ENCODE data around the gene LYRM7. TPM values are rescaled to one million over a fixed set of nuclear protein-coding genes. Genes with fewer than 3 reads are reported as not detected.
"Not testable (repeated sequence)": the region's sequence is repeated elsewhere in the genome, so short reads cannot be mapped to it uniquely, and the experiment has no call there.

The LYRM7 gene
- total RNA-seq, 1 experiment from 2014 or later: 7.0 TPM

DNA sequence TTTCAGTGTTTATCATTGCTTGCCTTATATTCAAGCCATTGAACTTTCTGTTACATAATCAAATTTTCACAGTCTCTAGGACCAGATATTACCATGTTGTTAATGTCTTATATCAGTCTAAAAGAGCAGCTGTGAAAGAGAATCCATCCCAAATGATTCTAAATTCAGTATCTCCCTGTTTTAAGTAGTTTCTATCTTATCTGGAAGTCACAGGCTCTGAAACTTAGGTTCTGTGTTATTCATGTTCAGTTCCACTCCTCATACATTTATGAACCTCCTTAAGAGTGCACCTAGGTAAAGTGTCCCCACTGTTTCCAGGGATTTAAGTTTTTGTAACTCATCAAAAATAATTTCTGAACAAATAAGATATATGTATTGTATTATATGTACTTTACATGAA is 9.7 kb downstream of the LYRM7 start:
- no peak for DNase-seq (ENCODE audit: low spot score)

DNA sequence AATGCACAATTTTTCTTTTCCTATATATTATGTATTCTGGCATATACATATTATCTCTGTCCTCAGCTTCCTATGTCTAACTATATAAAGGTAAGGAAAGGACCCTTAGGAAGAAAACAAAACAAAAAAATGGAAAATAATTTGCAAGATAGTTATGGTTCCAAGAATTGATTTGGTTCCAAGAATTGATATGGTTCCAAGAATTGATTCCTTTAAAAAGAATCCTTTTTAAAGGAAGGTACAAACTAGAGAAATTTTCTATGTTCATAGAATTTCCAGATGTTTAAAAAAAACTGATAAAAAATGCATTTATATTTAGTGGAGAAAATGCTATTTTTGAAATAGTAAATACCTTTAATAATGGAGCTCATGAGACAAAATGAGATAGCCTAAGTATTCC is 12.1 kb downstream of the LYRM7 start:
- DNase-seq (ENCODE audit: low spot score): no peak

DNA sequence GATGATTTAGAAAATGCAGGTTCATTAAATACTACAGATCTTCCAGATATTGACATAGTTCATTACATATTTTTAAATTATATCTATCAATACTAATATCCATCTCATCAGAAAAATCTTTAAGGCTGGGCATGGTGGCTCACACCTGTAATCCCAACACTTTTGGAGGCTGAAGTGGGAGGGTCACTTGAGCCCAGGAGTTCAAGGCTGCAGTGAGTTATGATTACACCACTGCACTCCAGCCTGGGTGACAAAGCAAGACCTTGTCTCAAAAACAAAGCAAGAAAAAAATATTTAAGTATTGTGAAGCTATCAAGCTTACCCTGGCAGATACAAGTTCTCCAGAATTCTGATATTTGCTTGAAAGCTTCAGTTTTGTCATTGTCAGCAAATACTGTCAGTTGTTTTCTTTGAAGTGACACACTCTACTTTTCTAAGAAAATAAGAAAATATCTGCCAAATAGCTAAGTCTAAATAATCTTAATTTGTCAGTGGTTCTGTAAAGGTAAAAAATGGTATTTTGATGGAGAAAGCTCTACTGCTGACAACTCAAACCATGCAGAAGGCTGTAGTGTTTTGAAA is 14.9 kb downstream of the LYRM7 start:
- no peak for DNase-seq (ENCODE audit: low spot score)

DNA sequence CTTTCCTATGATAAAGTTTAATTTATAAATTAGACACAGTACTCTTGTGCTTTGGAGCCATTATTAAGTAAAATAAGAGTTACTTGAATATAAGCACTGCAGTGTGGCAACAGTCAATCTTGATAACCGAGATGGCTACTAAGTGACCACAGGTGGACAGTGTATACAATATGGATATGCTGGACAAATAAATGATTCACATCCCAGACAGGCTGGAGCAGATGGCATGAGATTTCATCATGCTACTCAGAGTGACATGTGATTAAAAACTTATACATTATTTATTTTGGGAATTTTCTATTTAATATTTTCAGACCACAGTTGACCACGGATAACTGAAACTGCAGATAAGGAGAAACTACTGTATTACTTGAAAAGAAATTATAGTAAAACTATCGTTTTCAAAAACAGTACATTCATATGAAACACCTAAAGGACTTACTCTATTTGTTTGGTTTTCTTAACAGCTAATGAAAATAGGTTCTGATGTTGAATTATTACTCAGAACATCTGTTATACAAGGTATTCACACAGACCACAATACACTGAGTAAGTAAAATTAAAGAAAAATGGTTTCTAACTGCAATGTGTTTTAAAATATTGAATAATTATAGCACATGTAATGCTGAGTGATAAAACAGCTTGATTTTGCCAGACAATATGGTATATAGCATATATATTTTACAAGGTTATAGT is 16.0 kb downstream of the LYRM7 start:
- DNase-seq (ENCODE audit: low spot score): peak; percentile 5

DNA sequence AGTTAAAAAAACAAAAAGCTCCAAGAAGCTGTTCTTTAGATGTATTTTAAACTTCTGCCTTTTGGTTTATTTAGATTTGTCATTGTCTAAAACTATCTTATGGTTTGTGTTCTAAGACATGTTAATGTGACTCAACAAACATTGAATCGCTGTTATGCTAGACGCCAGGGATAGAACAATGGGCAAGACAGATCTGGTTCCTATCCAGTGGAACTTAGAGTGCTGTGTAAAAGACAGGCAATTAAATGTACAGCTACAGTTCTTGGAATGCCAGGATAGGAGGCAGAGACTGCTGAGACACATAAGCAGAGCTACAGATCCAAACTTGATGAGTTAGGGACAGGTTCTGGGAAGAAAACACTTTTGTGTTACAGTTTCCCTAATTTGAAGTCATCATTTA is 22.4 kb downstream of the LYRM7 start:
- DNase-seq (ENCODE audit: low spot score): no peak

DNA sequence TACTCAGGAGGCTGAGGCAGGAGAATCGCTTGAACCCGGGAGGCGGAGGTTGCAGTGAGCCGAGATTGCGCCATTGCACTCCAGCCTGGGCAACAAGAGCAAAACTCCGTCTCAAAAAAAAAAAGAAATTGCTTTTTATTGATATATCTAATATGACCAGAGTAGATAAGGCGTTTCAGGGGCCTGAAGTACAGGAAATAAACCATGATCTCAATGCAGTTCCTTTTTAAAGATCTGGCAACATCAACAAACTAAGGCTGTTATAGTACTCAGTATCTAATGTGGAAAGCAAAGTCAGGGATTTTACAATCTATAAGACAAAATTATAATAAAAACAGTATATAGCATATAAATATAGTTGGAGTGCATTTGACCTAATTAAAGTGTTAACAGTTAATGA is 23.2 kb downstream of the LYRM7 start:
- DNase-seq (ENCODE audit: low spot score): not testable (repeated sequence)

DNA sequence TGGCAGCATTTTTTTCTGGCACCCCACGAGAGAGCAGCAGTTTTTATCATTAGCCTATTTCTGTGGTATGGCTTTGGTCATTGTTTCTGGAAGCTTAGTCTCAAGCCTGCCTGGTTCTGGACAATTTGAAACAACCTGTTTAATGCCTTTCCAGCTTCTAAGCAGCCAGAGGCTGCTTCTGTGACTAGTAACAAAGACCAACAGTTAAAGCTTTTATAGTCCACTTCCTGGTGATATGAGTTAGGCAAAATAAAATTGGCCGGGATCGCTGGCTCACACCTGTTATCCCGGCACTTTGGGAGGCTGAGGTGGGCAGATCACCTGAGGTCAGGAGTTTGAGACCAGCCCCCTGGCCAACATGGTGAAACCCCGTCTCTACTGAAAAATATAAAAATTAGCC is 24.0 kb downstream of the LYRM7 start:
- DNase-seq (ENCODE audit: low spot score): no peak

DNA sequence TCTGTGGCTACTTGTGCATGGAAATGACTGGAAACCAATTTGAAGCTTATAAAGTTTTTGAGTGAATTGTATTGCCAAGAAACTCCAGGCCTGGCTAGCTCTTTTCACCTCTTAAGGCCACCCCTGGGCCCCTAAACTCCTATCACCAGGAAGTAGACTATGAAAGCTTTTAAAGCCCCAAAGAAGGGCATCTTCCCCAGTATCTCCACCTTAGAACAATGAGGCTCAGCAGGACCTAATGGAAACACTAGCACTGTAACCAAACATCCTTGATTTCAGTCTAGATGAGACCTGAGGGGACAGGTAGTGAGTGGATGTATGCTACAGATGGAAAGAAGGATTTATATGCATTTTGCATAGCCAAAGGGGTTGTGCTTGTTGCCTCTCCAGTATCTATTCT is 25.0 kb downstream of the LYRM7 start:
- no peak for DNase-seq (ENCODE audit: low spot score)

DNA sequence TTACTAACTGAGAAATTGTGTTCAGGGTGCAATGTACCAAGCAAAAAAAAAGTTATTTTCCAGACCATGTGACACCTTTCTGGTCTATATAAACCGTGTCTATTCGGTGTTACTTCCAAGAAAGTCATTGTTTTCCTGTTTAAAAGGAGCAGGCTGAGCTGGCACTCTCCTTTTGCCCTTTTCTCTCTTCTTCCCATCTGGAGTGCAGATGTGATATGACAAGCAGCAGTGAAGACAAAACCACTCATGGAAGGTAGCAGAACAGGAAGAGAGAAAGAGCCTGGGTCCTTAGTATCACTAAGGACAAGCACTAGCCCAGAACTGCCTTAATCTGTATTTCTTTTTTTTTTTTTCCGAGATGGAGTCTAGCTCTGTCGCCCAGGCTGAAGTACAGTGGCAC is 25.6 kb downstream of the LYRM7 start:
- no peak for DNase-seq (ENCODE audit: low spot score)

DNA sequence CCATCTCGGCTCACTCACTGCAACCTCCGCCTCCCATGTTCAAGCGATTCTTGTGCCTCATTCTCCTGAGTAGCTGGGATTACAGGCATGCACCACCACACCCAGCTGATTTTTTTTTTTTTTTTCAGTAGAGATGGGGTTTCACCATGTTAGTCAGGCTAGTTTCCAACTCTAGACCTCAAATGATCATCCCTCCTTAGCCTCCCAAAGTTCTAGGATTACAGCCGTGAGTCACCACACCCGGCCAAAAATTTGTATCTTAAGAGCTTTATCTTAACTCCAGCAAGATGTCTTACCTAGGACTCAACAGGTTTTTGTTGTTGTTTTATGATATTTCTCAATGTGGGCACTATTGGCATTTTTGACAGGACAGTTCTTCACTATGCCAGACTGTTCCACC is 27.9 kb downstream of the LYRM7 start:
- no peak for DNase-seq (ENCODE audit: low spot score)

DNA sequence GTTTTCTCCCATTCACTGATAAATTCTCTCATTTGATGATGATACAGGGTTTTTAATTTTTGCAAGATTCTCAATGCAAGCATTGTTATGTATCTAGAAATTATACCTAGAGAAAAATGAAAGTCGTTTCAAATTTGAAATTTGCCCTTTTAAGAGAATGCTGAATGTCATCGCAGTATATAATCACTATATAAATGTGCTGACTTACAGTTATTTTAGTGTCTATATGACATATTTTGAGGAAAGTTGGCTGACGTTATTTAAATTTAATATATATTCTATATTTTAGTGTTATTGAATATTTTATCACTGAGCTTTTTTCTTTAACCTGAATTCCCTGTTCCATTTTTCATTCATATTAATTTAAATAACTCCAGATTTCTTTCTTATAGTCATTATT is 29.8 kb downstream of the LYRM7 start:
- DNase-seq (ENCODE audit: low spot score): no peak

DNA sequence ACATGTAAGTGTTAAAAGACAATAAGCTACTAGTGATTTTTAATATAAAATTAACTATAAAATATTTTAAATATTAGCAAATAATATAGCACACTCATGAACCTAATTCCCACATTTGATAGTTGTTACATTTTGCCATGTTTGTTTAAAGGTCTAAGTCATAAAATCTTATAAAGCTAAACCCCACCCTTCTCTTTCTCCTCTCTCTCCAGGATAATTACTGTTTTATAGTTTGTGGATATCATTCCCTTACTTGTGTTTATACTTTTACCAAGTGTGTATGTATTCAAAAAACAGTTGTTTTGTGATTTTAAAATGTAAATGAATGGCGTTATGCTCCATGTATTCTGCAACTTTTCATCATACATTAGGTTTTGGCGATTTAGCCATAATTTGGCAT is 34.2 kb downstream of the LYRM7 start:
- DNase-seq (ENCODE audit: low spot score): no peak

DNA sequence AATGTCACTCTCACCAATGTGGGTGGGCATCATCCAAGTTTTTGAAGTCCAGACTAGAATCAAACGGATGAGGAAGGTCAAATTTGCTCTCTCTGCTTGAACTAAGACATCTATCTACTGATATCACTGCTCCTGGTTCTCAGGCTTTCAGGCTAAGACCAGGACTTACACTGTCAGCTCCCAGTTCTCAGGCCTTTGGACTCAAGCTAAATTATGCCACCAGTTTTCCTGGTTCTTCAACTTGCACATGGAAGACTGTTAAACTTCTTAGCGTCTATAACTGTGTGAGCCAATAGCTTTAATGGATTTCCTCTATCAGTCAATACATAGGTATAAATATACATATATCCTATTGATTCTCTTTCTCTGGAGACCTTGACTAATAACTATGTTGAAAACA is 35.3 kb downstream of the LYRM7 start:
- no peak for DNase-seq (ENCODE audit: low spot score)

DNA sequence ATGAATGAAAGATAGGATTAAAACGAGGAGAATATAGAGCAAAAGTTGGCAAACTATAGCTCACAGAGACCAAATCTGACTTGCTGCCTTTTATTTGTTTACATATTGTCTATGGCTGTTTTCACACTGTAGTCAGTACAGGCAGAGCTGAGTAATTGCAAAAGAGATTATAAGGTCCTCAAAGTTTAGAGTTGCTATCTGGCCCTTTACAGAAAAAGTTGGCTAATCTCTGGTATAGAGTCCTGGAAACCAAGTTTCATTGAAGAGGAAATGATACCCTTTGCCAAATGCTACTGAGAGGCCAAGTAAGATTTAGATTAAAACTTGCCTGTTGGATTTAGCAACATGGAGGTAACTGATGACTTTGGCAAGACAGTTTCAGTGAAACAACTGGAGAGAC is 36.0 kb downstream of the LYRM7 start:
- no peak for DNase-seq (ENCODE audit: low spot score)

DNA sequence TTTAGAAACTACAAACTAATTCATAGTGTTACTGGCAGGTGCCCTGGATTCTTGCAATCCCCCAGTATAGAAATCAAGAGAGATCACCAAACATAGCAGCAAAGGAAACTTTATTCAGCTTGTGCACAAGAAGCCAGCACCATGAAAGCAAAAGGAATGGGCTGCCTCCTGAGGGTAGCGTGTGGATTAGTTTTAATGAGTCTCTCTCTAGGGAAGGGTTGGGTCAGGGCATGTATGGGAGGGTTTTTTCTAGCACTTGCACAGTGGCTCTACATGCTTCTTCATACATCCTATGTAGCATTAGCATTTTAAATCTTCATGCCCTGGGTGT is 38.4 kb downstream of the LYRM7 start:
- DNase-seq (ENCODE audit: low spot score): no peak

DNA sequence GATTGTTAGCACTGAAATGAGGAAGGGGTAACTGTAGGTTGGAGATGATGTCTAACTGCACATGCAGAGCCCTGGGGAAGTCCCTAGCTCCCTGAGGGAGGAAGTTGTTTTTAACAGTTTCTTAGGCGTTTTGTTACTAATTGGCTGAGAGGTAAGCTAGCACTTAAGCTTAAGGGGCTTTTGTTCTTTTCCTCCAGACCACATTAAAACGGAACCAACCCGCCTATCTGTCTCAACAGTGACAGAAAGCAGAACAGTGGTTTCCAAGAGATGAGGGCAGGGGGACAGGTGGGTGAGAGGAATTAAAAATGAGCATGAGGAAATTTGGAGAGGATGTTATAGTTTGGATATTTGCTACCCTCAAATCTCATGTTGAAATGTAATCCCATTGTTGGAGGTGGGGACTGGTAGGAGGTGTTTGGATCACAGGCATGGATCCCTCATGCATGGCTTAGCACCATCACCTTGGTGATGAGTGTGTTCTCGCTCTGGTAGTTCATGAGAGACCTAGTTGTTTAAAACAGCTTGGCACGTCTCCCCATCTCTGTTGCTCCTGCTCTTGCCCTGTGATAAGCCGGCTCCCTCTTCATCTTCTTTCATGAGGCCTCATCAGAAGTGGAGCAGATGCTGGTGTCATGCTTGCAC is 38.9 kb downstream of the LYRM7 start:
- no peak for DNase-seq (ENCODE audit: low spot score)

DNA sequence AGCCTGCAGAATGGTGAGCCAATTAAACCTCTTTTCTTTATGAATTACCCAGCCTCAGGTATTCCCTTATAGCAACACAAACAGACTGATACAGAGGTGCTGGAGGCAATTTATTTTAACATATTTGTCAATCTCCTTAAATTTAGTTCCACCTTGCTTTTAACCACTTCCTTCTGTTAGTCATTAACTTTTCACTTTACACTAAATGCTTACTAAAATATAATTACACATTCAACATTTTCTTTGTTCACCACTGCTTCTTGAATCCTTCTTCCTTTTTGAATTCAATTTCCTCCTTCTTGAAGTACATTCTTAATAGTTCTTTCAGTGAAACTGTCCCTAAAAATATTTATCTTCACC is 39.4 kb downstream of the LYRM7 start:
- DNase-seq (ENCODE audit: low spot score): no peak

DNA sequence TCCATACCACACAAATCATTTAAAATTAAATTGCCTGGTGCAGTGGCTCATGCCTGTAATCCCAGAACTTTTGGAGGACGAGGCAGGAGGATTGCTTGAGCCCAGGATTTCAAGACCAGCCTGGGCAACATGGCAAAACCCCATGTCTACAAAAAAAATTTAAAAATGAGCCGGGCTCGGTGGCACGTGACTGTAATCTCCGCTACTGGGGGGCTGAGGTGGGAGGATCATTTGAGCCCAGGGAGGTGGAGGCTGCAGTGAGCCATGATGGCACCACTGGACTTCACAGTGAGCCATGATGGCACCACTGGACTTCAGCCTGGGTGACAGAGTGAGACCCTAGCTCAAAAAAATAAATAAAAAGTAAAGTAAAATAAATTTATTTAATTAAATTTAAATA is 40.9 kb downstream of the LYRM7 start:
- no peak for DNase-seq (ENCODE audit: low spot score)

DNA sequence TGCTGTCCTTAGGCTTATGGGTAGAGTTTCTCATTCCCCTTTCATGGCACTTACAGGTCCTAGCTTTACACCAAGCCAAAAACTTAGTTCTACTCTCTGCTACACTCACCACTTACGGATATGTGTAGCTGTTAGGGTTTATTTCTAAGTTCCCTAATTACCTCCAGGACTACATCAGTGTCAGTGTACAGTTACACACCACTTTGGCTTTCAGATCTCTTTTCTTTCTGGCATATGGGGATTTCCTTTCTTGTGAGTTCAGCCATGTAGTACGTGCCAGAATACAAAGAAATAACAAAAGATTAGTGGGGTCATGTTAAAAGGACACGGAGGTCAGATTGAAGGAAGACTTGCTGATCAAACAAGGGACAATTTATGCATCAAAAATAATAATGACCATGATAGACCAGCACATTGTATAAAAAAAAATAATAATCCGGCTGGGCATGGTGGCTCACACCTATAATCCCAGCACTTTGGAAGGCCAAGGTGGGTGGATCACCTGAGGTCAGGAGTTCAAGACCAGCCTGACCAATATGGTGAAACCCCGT is 41.8 kb downstream of the LYRM7 start:
- no peak for DNase-seq (ENCODE audit: low spot score)

DNA sequence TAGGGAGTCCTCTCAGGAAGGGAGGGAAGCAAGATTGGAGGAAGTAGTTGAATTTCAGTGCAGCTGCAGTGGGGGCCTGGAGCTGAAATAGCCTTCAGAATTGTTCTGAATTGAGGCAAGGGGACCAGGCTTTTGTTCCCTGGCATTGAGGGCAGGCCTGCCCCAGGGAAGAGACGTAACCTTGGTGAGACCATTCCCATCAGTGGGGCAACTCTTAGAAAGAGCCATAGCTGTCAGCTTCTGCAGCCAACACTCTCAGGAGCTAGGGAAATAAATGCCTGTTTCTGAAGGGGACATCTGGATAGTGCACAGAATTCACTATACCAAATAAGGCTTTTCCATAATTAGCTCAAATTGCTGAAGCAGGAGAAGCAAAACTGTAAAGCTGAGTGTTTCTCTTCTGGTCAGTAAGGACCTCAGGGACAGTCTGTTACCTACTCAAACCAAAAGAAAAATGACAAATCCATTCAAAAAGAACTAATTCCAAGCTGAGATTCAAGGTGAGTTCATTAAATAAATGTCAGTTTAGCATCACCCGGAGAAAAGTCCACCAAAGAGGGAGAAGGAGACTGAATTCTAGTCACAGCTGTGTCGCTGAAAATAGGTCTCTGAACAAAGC is 44.0 kb downstream of the LYRM7 start:
- no peak for DNase-seq (ENCODE audit: low spot score)

DNA sequence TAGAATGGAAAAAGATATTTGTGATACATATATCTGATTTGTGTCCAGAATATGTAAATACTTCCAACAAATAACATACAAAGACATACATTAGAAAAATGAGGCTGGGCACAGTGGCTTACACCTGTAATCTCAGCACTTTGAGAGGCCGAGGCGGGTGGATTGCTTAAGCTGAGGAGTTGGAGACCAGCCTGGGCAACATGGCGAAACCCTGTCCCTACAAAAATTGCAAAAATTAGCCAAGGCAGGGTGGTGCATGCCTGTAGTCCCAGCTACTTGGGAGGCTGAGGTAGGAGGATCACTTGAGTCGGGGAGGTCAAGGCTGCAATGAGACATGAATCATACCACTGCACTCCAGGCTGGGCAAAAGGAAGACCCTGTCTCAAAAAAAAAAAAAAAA is 47.0 kb downstream of the LYRM7 start:
- no peak for DNase-seq (ENCODE audit: low spot score)

DNA sequence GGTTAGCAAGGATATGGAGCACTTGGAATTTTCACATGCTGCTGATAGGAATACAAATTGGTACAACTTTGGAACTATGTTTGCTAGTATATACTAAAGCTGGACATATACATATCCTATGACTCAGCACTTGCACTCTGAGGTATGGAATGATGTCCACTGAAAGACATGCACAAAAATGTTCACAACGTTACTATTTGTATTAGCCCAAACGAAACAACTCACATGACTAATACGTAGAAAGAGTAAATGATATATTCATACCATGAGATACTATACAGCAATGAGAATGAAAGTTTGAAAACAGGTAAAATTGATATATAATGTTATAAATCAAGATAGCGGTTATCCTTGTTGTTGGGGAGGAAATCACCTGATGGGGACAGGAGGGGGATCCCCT is 47.6 kb downstream of the LYRM7 start:
- no peak for DNase-seq (ENCODE audit: low spot score)

DNA sequence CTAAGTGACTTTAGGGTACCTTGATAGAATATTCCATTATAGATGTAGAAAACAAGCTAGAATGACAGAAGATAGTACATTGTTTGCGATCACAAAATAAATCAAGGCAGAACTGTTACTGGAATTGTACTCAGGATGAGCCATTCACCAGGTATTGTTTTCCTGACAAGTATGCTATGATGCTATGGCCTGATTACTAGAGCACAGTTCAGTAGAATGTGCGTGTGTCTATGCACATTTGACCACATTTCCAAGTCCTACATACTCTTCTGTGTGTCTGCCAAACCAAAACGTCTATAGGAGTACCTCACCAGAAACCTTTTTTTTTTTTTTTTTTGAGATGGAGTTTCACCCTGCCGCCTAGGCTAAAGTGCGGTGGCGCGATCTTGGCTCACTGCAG is 49.8 kb downstream of the LYRM7 start:
- no peak for DNase-seq (ENCODE audit: low spot score)
